GM12864 (cell line): ENCODE results near the gene ZDHHC11.
"Not testable (repeated sequence)": the region's sequence is repeated elsewhere in the genome, so short reads cannot be mapped to it uniquely, and the experiment has no call there.

Experiments
- DNase-seq: peaks from one replicate; pipeline ENCODE4 v3.0.0-alpha.2; 2011; ENCODE audit warnings: low read depth
- H3K4me3 ChIP-seq: 2 replicates; pipeline ENCODE4 v1.5.1; 2011; ENCODE audit warnings: mild to moderate bottlenecking, low read depth, low read length, control low read depth
- CTCF ChIP-seq: IDR thresholded peaks from 2 replicates; pipeline ENCODE4 v1.5.1; 2011; ENCODE audit warnings: low read depth, mild to moderate bottlenecking, moderate library complexity, low read length, control low read depth, inconsistent platforms; ENCODE audit errors: missing control alignments

ZDHHC11 gene

GRCh38 chr5:766666-767431 is 83.9 kb downstream of the ZDHHC11 start:
- TF ChIP-seq CTCF, result no peak
- DNase-seq, result no peak

GRCh38 chr5:765948-766631 is 84.7 kb downstream of the ZDHHC11 start:
- no peak for TF ChIP-seq CTCF
- H3K4me3 ChIP-seq, result no peak overlapping the region
- DNase-seq, result no peak

More at GRCh38 chr5:766666-767431, 83.9 kb downstream of the ZDHHC11 start:
- no peak overlapping the region for H3K4me3 ChIP-seq

- H3K4me3 ChIP-seq, result no peak overlapping the region
- TF ChIP-seq CTCF, result no peak
- no peak for DNase-seq
Observed at GRCh38 chr5:763998-764781, 86.6 kb downstream of the ZDHHC11 start.

DNA sequence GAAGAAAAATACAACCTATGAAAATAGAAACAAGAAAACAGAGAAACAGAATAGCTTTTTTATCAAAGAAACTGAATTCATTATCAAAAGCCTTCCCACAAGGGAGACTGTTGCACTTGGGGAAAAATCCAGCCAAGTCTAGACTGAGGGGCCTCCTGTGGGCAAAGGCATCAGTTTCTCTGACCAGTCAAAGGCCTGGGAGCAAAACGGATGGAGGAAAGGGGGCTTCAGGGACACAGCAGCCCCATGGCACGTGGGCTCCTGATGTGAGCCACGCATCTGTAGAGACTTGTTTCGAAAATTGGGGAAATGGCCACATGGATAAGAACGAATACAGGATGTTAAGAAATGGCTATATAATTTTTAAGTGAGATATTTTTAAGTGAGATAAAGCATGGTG is 87.4 kb downstream of the ZDHHC11 start:
- no peak overlapping the region for H3K4me3 ChIP-seq
- DNase-seq, result no peak
- no peak for TF ChIP-seq CTCF

GRCh38 chr5:762996-763395 is 87.8 kb downstream of the ZDHHC11 start:
- DNase-seq, H3K4me3 ChIP-seq: not testable (repeated sequence)

DNA sequence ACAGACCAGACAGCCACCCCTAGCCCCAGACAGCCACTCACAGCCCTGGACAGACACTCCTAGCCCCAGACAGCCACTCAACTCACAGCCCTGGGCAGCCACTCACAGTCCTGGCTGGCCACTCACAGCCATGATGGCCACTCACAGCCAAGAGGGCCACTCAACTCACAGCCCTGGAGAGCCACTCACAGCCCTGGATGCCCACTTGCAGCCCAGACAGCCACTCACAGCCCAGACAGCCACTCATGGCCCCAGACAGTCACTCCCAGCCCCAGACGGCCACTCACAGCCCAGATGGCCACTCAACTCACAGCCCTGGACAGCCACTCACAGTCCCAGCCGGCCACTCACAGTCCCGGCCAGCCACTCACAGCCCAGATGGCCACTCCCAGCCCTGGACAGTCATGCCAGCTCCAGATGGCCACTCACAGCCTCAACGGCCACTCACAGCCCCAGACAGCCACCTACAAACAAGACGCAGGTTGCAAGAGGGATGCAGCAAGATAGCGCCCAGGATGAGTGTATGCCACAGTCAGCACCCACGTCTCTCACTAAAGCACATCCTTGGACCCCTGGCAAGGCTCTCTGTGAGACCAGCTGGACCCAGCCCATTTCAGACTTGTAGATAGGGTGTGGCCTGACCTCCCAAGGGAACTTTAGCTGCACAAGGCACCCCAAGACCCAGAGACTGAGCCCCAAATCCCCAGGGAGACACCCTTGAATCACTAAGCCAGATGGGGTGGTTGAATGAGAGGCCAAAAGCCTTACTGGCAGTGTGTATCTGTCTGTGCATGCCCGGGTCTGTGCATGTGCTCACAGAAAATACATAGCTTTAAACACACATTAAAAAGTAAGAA is 88.7 kb downstream of the ZDHHC11 start:
- no peak overlapping the region for H3K4me3 ChIP-seq
- no peak for TF ChIP-seq CTCF
- no peak for DNase-seq
